B cell (primary cell): ENCODE data around the gene ENDOV. TPM values are rescaled to one million over a fixed set of nuclear protein-coding genes. Genes with fewer than 3 reads are reported as not detected.

Experiments used
- ATAC-seq: fragments of 200-7000 bp; cut with Tn5 transposase; one replicate; pipeline ENCODE4 v1.10.0; 2021; ENCODE audit warnings: low read depth, mild to moderate bottlenecking, moderate number of reproducible peaks, moderate library complexity
- CTCF ChIA-PET: fragments of 350-600 bp; sonication (Branson Sonifier 250); formaldehyde crosslinking; loops from one replicate; lab custom pipeline; 2021; ENCODE audit warnings: antibody characterized with exemption, inconsistent platforms; lab: Charles Lee
- POLR2A ChIA-PET: fragments of 350-600 bp; sonication (Branson Sonifier 250); formaldehyde crosslinking; loops from one replicate; lab custom pipeline; 2021; ENCODE audit warnings: antibody characterized with exemption; lab: Charles Lee
- DNase-seq: peaks from one replicate; pipeline ENCODE4 v3.0.0; 2013
- H2AFZ ChIP-seq: 2 replicates; pipeline ENCODE4 v1.6.1; 2012; ENCODE audit warnings: mild to moderate bottlenecking, low read depth, low read length; ENCODE audit not compliant: insufficient read depth, poor library complexity, severe bottlenecking
- H3K27ac ChIP-seq, 2 donors: 1 replicate in 1 of 2; 2 replicates in 1 of 2; pipeline ENCODE4 v1.5.1; 2012 to 2013; ENCODE audit warnings: low read length in 2 of 2, mild to moderate bottlenecking in 2 of 2, moderate library complexity in 1 of 2
- H3K27me3 ChIP-seq, 4 experiments: fragments of 200-600 bp in 1 of 4; sonication (generic) in 1 of 4; replicated peaks in 1 of 4; 1 replicate in 2 of 4; 2 replicates in 2 of 4; pipeline versions ENCODE4 v1.6.1 to v1.7.0; 2013 to 2016; ENCODE audit warnings: low read length in 3 of 4, mild to moderate bottlenecking in 2 of 4, mixed read lengths in 1 of 4, moderate library complexity in 1 of 4; ENCODE audit not compliant: insufficient read depth in 4 of 4, control insufficient read depth in 3 of 4; ENCODE audit errors: control extremely low read depth in 1 of 4
- H3K36me3 ChIP-seq, 2 experiments: replicated peaks in 1 of 2; 1 replicate in 1 of 2; 2 replicates in 1 of 2; pipeline versions ENCODE4 v1.6.1 to v1.7.1; 2013; ENCODE audit warnings: low read length in 1 of 2; ENCODE audit not compliant: insufficient read depth in 2 of 2, control insufficient read depth in 1 of 2; ENCODE audit errors: control extremely low read depth in 1 of 2, extremely low read depth in 1 of 2
- H3K4me1 ChIP-seq, 2 donors: fragments of 200-600 bp in 1 of 2; sonication (generic) in 1 of 2; 1 replicate in 1 of 2; 2 replicates in 1 of 2; pipeline versions ENCODE4 v1.5.1 to v1.6.1; 2013 to 2017; ENCODE audit warnings: low read length in 2 of 2; ENCODE audit not compliant: control insufficient read depth in 2 of 2, insufficient read depth in 2 of 2
- H3K4me2 ChIP-seq: replicated peaks from 2 replicates; pipeline ENCODE3; 2012; ENCODE audit warnings: mild to moderate bottlenecking, low read depth, low read length; ENCODE audit not compliant: poor library complexity, severe bottlenecking
- H3K4me3 ChIP-seq, 5 experiments: fragments of 200-600 bp in 1 of 5; sonication (generic) in 1 of 5; 1 replicate in 3 of 5; 2 replicates in 2 of 5; pipeline versions ENCODE4 v1.5.1 to v1.7.0; 2011 to 2016; ENCODE audit warnings: low read length in 4 of 5, mild to moderate bottlenecking in 4 of 5, low read depth in 2 of 5, control low read depth in 1 of 5, moderate library complexity in 1 of 5; ENCODE audit not compliant: insufficient read depth in 1 of 5; ENCODE audit errors: control extremely low read depth in 1 of 5, extremely low read depth in 1 of 5
- H3K79me2 ChIP-seq: fragments of 200-600 bp; sonication (generic); one replicate; pipeline ENCODE4 v1.6.0; 2016; ENCODE audit warnings: low read length; ENCODE audit not compliant: control insufficient read depth, insufficient read depth
- H3K9ac ChIP-seq: fragments of 200-600 bp; sonication (generic); 2 replicates; pipeline ENCODE4 v1.6.1; 2017; ENCODE audit warnings: mild to moderate bottlenecking, low read length, moderate library complexity
- H3K9me3 ChIP-seq, 3 donors: one replicate each; pipeline versions ENCODE4 v1.6.1 to v1.7.1; 2013; ENCODE audit warnings: low read length in 2 of 3; ENCODE audit not compliant: control insufficient read depth in 2 of 3, insufficient read depth in 1 of 3; ENCODE audit errors: control extremely low read depth in 1 of 3
- H4K20me1 ChIP-seq: 2 replicates; pipeline ENCODE4 v1.6.0; 2012; ENCODE audit warnings: mild to moderate bottlenecking, low read length; ENCODE audit not compliant: insufficient read depth, control insufficient read depth, poor library complexity, severe bottlenecking
- H3K27ac Mint-ChIP-seq: one replicate; pipeline ENCODE4 v1.8.0; 2021; ENCODE audit warnings: mixed read lengths
- H3K27me3 Mint-ChIP-seq: one replicate; pipeline ENCODE4 v1.8.0; 2021; ENCODE audit warnings: mixed read lengths
- H3K4me1 Mint-ChIP-seq: one replicate; pipeline ENCODE4 v1.8.0; 2021; ENCODE audit warnings: mixed read lengths
- H3K4me3 Mint-ChIP-seq: one replicate; pipeline ENCODE4 v1.8.0; 2021; ENCODE audit warnings: mixed read lengths
- H3K9me3 Mint-ChIP-seq: one replicate; pipeline ENCODE4 v1.8.0; 2022; ENCODE audit warnings: mixed read lengths; ENCODE audit not compliant: insufficient read depth
- EZH2 ChIP-seq: IDR thresholded peaks from 2 replicates; pipeline ENCODE4 v1.6.1; 2012; ENCODE audit warnings: borderline replicate concordance, low read depth, mild to moderate bottlenecking, moderate library complexity, low read length; ENCODE audit not compliant: insufficient read depth, poor library complexity, severe bottlenecking
- WGBS: methylation state at CpG from one replicate; pipeline ENCODE4 v1.1.5; 2013; ENCODE audit warnings: missing lambda C conversion rate; ENCODE audit not compliant: insufficient coverage; 5-methylcytosine and 5-hydroxymethylcytosine counted together
- intact Hi-C: fragments of 100-400 bp; cut with micrococcal nuclease; formaldehyde crosslinking; loops from one replicate; pipeline ENCODE4 v1.10.0; 2022
- polyA plus RNA-seq: library from polyadenylated mRNA; depleted of rRNA; stranded (reverse); fragments of >200 nt; gene quantifications from 2 replicates; pipeline ENCODE4 v1.2.3, GENCODE V29; 2012
- total RNA-seq, 2 donors: library from RNA; stranded (reverse); fragments of 120-200 nt in 1 of 2; gene quantifications; 1 replicate in 1 of 2; 2 replicates in 1 of 2; pipeline versions ENCODE4 v1.2.3 to v1.2.4, GENCODE V29; 2013 to 2022
- TF ChIP-seq, protein P1 (sequence below): fragments of 200-600 bp; IDR thresholded peaks from one replicate; pipeline ENCODE4 v1.8.0; 2022; ENCODE audit warnings: antibody characterized with exemption, mild to moderate bottlenecking

The ENDOV gene
- total and polyA plus RNA-seq, 2 donors (not counting 1 experiment from before 2014, with no cell fraction given), result 25.3 to 49.5 TPM

DNA sequence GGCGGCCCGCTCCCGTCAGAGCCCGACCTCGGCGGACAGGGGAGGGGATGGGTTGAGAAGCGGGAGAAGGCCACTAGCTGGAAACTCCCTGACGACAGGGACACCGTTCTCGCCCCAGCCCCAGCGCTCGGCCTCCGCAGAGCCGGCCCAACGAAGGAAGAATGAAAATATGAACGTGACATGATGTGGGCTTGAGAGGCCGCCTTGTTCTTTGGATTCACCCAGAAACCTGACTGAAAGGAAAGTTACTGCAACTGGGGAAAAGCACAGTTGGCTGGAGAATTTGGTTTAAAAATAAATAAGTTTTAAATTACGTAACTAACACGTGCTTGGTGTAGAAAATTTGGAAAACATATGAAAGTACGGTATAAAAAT, 40.4 kb downstream of the ENDOV start:
- peak overlapping the region; percentile 96 for H3K27ac Mint-ChIP-seq
- Histone ChIP-seq H3K4me1 (peaks cover 7 to 17% of the 10 kb centered on the region in 2 donors), H3K4me2 (peak overlapping the region; percentile 97), H3K27ac (peak overlapping the region; percentile 92 to 99), H3K79me2 (no peaks in the 10 kb centered on the region), H3K9ac (peak overlapping the region; percentile 96), H3K36me3 (no peaks in the 10 kb centered on the region), H3K4me3 (peak overlapping the region; percentile 23 to 88 (median 87)), H4K20me1 (no peaks in the 10 kb centered on the region), H3K27me3 (peaks cover 0 to 31% (median 0%) of the 10 kb centered on the region in 4 experiments), H3K9me3 (peaks cover 0 to 10% (median 0%) of the 10 kb centered on the region in 3 donors), H2AFZ (peak overlapping the region; percentile 92)
- H3K4me3 Mint-ChIP-seq, result peak overlapping the region; percentile 91
- H3K4me1 Mint-ChIP-seq, result peaks cover 18% of the 10 kb centered on the region
- H3K27me3 Mint-ChIP-seq, result peaks cover 26% of the 10 kb centered on the region
- WGBS, result 6% methylated on average over 17 of the region's 20 CpGs
- no peak for DNase-seq
- no peaks in the 10 kb centered on the region for H3K9me3 Mint-ChIP-seq
- intact Hi-C loops, result no loop called here
- CTCF ChIA-PET, result interaction anchor here (0.8 to 1.5 kb wide), 2 partner anchors 28 to 515 kb away, joined by 3 to 6 read pairs; no protein-coding TSS in a partner anchor
- TF ChIP-seq EZH2, result no peak
- TF ChIP-seq, protein P1, sequence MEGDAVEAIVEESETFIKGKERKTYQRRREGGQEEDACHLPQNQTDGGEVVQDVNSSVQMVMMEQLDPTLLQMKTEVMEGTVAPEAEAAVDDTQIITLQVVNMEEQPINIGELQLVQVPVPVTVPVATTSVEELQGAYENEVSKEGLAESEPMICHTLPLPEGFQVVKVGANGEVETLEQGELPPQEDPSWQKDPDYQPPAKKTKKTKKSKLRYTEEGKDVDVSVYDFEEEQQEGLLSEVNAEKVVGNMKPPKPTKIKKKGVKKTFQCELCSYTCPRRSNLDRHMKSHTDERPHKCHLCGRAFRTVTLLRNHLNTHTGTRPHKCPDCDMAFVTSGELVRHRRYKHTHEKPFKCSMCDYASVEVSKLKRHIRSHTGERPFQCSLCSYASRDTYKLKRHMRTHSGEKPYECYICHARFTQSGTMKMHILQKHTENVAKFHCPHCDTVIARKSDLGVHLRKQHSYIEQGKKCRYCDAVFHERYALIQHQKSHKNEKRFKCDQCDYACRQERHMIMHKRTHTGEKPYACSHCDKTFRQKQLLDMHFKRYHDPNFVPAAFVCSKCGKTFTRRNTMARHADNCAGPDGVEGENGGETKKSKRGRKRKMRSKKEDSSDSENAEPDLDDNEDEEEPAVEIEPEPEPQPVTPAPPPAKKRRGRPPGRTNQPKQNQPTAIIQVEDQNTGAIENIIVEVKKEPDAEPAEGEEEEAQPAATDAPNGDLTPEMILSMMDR, result no peak
- ATAC-seq, result peak; percentile 22
- POLR2A ChIA-PET, result interaction anchor here (0.6 to 1.2 kb wide), 3 partner anchors 21 to 354 kb away, joined by 4 read pairs; partner anchors contain the start of genes GAA and NPTX1

DNA sequence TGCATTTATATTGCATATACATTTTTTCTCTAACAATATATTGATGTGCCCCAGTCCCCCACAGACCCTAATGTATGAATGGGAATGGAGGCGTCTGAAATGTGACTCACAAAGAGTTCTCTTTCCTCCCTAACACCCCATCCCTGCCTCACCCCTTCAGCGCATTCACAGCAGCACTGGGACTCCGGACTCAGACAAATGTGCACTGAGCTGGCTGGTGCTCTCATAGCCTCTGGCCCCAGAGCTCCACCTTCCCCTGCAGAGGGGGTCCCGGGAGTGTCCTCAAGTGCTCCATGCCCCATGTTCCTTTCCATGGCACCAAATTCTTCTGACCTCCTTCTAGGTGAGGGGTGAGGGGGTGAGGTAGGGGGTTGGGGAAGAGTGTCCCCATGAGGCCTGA, 40.8 kb downstream of the ENDOV start:
- POLR2A ChIA-PET, result no interaction called here

More for the DNA sequence above, 40.8 kb downstream of the ENDOV start:
- H4K20me1 ChIP-seq, result no peaks in the 10 kb centered on the region
- 86% methylated on average over 3 of the region's 4 CpGs for whole genome bisulfite sequencing
- no peak for DNase-seq
- Mint-ChIP-seq H3K4me3 (peak overlapping the region; percentile 91), H3K27ac (peak overlapping the region; percentile 67), H3K27me3 (peaks cover 30% of the 10 kb centered on the region), H3K9me3 (no peaks in the 10 kb centered on the region), H3K4me1 (peaks cover 18% of the 10 kb centered on the region)
- CTCF ChIA-PET, result no interaction called here
- H3K79me2 ChIP-seq, result no peaks in the 10 kb centered on the region
- H3K9ac ChIP-seq, result no peak overlapping the region
- TF ChIP-seq, protein P1, result no peak
- TF ChIP-seq EZH2, result no peak
- H3K4me2 ChIP-seq, result peak overlapping the region; percentile 97
- H3K9me3 ChIP-seq, result peaks cover 0 to 10% (median 0%) of the 10 kb centered on the region in 3 donors
- peak overlapping the region in 1 of 2 donors; percentile 99 for H3K27ac ChIP-seq
- no peak overlapping the region for H3K4me3 ChIP-seq
- peaks cover 0 to 31% (median 0%) of the 10 kb centered on the region in 4 experiments for H3K27me3 ChIP-seq
- no peak for ATAC-seq
- H3K4me1 ChIP-seq, result peaks cover 7 to 17% of the 10 kb centered on the region in 2 donors
- H3K36me3 ChIP-seq, result no peaks in the 10 kb centered on the region
- no peak overlapping the region for H2AFZ ChIP-seq
- intact Hi-C loops, result no loop called here
